Measurements from ENCODE around the gene SPATA9.

- TF ChIP-seq POLR2A (IDR thresholded peaks at IDR 0.05) (no peak), CTCF (IDR thresholded peaks at IDR 0.05) (no peak), EP300 (IDR thresholded peaks at IDR 0.05) (no peak)
These were observed 31.3 kb upstream of the SPATA9 start for GRCh38 chr5:95713960-95714710.

Measured in upper lobe of left lung (tissue), 4 donors.